NCI-H345 treated with DMSO at 0.1 percent for 48 hours (cell line): Measurements from ENCODE around the gene AFF1.
"Not testable (repeated sequence)": the region's sequence is repeated elsewhere in the genome, so short reads cannot be mapped to it uniquely, and the experiment has no call there.

Source experiments
- DNase-seq: peaks from one replicate; lab custom pipeline; 2025; ENCODE audit not compliant: unreplicated experiment; lab: John Stamatoyannopoulos, UW

The AFF1 gene

DNA sequence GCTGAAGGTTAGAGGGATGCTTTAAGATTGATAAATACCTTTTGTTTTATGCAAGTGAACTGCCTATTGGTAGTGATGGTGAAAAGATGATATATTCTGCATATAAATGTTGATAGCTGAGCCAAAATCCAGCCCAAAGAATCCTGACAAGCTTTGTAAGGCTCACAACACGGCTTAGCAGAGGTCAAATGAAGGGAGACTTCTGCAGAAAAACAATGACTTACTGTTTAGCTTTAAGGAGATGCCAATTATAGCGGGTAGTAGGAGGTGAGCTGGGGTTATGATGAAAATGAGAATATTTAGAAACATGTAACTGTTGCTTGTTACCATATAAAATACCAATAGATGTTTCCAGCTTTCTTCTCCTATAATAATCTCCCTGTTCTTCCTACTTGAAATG lies 97.1 kb downstream of the AFF1 start:
- DNase-seq, result no peak

DNA sequence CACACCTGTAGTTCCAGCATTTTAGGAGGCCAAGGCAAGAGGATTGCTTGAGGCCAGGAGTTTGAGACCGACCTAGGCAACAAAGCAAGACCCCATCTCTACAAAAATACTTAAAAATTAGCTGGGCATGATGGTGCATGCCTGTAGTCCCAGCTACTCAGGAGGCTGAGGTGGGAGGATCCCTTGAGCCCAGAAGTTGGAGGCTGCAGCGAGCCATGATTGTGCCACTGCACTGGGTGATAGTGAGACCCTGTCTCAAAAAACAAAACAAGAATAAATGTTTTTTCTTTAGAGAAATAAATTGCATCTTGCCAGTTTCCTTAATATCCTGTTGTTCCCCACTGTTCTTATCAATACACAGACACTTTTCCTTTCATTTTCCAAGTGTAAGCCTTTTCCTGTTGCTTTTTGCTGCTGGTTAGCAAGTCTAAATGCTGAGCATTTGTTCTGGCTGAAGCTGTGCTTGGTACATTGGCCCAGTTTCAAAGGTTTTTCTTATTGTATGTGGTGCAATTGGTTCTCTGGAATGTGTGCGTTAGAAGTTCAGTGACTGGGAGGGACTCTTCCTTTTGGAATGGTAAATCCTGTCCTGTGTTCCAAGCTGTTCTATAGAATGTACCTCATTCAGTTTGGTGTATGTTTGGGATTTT lies 98.2 kb downstream of the AFF1 start:
- no peak for DNase-seq

DNA sequence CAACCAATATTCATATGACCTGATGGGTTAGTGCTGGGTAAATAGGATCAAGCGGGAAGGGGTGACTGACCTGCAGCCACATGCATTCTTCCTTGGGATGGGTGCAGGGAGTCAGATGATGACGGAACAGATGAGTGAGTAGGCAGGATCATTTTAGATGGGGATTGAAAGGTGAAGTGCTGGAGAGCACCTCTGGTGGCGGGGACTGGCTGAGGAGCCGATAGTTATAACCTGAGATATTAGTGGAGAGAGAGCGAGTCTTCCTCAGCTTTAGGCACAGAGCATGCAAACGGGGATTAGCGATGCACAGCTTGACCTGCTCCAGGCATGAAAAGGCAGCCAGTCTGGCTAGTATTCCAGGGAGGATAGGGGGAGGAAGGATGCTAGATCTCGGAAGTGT lies 99.1 kb downstream of the AFF1 start:
- DNase-seq, result no peak

DNA sequence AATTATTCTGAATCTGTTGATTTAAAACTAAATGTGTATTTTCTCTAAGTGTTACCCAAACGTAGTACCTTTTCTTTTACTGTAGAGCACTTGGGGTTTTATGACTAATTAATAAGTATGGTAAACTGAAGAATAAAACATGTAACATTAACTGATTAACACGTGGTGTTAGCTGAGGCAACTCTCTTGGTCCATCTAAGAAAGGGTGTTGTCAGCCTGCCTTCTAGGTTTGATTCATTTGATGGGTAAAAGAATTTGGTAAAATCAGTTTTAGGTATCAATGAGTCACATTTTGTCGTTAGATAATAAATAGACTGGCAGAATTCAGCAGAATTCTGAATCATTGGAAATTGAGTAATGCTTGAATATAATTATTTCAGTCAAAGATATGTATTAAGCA lies 99.7 kb downstream of the AFF1 start:
- no peak for DNase-seq

DNA sequence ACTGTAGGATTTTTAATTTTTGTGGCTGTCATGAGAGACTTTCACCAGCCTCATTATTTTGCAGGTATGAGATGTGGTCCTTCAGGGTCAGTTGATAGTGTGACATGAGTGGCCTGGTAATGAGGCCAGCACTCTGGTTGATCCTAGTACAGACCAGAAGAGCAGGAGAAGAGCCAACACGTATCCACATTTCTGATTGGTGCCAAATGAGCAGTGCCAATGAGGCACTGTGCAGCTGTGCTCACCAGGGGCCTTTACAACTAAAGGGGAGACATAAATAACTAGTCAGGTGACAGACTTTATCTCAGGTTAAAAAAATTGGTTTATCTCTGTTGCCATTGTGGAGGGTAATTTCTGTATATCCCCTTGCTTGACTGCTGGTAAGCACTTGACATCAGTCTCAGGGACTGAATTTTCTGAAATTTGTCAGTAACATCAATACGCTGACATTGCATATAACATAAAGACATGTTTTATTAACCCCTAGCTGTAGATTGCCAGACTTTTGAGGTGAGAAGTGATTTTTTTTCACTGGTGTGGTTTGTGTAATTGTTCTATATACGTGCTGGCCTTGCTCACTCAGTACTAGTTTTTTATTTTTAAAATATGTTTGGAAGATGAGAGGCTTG lies 101.2 kb downstream of the AFF1 start:
- no peak for DNase-seq

DNA sequence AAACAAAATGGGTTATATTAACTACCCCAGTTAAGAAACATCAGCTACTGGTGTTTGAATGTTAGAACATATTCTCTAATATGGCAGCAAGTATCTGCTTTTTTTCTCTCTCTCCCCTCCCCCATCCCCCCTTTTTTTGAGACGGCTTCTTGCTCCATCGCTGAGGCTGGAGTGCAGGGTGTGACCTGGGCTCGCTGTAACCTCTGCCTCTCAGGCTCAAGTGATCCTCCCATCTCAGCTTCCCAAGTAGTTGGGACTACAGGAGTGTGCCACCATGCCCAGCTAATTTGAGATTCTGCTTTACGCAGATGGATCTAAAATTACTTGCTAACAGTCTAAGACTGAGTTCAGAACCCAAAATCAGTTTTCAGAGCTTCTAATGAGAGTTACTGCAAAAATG lies 101.9 kb downstream of the AFF1 start:
- no peak for DNase-seq

DNA sequence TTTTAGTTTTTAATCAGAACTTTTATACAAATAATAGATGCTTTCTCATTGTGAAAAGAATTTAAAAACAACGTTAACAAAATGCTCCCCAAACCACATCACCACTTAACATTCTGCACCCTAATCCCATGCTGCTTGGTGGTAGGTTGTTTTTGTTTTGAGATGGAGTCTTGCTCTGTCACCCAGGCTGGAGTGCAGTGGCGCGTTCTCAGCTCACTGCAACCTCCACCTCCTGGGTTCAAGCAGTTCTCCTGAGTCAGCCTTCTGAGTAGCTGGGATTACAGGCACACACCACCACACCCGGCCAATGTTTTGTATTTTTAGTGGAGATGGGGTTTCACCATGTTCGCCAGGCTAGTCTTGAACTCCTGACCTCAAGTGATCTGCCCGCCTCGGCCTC lies 102.4 kb downstream of the AFF1 start:
- DNase-seq, result not testable (repeated sequence)

DNA sequence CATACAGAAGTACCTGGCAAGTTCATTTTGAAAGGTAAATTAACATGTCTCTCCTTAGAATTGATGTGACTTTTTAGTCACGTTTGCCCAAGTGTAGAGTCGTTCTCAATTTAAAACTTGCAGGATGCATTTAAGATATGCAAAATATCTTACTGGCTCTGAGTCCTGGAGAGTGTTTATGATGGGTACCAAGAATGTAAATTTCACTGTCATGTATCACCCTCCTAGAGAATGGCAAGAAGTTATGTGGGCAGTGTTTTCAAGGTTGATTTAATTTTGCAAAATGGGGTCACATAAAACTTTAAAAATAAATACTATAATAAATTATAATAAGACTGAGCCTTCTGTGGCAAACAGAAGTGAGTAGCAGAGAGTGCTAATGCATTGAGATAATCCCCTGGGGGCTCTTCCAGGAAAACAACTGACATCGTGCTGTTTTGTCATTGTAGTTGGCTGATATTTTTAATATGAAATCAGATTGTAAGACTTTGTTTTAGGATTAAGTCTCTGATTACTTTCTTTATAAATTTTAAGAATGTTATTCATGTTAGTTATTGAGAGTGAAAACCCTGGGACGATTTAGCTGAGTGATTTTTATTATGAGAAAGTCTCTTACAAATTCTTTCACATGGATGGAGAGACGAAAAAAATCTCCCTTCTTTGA lies 103.0 kb downstream of the AFF1 start:
- DNase-seq, result no peak

DNA sequence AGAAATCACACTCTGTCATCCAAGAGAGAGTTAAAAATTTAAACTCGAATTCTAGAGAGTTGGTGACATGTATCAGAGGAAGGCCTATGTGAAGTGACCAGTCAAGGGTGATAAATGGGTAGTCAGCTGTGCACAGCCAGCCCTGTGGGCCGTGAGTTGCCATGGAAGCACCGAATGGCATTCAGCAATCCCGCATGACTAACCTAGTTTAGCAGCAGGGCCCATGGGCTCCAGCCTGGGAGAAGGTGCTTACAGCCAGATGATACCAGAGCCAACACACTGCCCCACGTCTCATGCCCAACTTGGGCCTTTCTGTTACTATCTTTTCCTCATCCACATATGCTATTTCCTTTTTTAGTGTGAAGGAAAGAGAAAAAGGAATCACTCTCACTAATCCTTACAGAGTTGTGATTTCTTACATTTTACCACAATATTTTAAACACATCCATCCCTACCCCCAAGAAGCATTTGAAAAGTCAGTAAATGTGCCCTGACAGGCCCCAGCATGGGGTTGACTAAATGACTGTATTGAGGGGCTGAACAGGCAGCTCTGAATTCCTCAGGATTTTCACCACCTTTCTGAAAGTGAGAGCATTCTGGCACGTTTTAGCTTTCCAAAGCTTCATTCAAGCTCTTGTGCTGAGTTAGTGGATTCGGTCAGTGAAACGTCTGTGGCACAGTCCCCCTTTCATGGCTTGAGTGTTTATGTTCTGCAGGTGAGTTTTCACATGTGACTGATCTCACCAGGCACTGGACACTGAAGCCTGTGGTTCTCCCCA lies 104.2 kb downstream of the AFF1 start:
- DNase-seq, result no peak

DNA sequence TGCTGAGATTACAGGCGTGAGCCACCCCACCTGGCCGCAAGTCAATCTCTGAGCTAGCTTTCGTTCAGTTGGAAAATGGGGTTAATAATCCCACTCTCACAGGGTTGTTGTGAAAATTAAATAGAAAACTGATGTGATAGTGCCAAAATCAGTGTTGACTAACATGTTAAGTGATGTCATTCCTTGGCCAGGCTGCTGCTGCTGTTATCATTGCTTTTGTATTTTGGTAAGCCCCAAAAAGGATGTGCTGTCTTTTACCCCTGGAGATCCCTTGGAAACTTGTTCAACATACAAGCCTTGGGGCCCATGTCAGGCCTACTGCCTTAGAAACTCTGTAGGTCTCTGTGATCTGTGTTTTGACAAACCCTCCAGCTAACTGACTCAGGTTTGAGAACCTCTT lies 106.3 kb downstream of the AFF1 start:
- no peak for DNase-seq

DNA sequence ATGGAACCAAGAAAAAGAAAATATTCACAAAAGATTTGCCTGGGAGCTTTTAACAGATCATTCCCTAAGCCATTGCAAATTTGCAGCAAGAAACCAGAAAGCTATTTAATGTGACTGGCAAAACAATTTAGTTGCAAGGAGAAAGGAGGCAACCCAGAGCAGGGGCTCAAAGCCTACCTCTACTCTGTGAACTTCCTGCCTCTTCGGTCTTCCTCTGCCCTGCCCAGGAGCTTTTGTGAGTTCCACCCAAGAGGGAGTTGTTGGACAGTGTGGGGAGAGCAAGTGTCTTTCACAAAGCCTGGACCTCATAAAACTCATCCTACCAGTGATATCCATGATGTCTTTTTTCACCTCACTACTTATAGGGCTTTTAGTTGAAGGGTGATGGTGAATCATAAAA lies 107.4 kb downstream of the AFF1 start:
- no peak for DNase-seq

DNA sequence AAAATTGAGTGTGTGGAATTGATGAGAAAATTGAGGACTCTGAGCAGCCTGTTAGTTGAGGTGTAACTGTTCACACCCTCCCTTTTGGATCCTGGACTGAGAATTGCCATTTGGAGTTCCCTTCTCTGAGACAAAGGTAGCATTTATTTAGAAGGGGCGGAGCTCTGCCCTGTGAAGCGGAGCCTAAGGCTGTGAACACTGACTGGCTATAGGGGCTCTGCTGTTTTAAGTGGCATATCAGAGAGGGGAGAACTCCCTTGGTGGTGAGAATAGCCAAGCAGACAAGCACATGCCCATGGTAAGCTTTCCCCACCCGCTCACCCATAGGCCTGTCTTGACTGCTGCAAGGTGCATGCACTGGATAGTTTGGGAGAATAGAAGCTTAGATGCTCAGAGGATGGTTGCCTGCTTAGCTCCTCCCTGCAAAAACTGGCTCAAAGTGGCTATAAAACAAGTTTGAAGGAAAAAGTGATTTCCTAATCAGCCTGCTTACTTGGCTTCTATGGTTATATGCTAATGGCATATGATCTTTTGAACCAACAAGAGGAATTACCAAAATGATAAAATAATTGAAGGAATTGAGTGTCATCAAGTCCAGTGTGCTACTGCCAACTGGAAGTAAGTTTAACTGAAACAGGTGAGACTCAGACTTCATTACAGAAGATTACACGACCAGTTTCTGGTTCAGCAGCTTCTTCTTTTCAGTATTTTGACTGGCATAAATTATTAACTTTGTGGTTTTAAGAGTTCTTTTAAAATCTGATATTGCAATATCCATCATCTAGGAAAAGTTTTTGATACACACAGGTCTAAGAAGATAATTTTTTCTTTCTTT lies 108.4 kb downstream of the AFF1 start:
- DNase-seq, result no peak

DNA sequence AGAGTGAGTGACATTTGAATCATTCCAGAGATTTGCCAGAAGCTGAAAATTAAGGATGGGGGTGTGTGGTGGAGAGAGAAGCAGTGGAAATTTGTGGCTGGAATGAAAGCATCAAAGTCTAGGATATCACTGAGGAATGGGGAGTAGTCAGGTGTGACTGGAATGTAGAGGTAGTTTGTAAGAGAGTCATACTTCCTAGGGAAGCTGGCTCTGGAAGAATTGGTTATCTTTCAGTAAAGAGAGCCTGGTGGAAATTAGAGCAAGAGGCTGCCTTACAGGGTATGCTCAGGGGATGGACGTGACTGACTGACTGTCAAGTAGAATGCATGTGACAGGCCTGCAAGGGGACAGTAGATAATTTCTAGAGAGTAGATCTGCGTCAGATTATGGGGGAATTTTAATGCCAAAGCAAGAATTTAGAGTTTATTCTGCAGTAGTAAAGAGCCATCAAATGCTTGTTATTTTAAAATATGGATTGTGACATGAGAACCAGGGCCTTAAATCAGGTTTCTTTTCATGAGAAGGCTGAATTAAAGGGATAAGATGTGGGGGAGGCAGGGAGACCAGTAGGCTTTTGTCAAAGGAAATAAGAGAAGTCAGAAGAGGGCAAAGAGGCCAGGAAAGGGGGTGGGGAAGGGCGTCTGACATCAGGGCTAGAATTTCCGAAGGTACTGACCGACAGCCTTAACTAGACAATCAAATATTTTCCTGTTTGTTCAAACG lies 109.9 kb downstream of the AFF1 start:
- DNase-seq, result no peak

DNA sequence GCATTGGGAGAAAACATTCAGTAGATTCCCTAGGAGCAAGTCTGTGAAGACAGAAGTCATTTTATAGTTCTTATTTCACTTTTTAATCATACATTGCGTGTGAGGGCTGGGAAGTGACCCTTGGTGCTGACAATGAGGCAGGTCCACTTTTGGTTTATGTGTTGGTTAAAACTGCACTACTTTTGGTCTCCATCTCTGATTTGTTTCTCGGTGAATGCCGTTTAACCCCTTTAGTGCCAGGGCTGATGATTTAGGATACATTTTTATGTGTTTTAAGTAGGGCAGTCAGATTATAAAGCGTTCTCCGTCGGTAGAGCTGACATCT lies 110.4 kb downstream of the AFF1 start:
- DNase-seq, result no peak

DNA sequence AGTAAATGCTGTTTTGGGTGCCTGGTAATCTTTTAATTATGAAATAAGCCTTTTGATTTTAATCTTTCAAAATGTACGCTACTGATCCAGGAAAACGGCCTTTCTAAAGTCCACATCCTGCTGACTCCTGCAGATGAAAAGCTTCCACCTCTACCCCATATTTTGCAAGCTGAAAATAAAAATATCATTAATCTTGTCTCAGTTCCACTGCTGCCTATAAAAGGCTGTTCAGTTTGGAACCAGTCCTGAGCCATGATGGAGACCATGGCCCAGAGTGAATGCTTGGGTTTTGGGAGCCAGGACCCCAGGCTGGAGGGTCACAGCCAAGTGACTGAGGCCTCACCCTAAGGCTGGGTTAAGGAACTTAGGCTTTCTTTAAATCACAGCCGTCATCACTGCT lies 110.8 kb downstream of the AFF1 start:
- DNase-seq, result no peak

DNA sequence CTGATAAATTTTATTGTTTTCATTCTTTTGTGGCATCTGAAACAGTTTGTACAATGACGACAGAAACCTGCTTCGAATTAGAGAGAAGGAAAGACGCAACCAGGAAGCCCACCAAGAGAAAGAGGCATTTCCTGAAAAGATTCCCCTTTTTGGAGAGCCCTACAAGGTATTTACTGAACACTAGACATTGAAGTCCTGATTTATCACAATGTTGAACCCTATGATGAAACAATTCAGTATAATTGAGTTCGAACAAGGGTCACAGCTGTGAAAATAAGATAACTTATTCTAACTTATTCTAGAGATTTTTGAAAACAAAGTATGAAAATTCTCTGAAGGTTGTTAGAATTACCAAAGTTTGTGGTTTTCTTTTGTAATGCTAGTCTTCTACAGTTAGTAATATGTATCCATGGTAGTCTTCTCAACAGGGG lies 111.3 kb downstream of the AFF1 start:
- DNase-seq, result no peak

DNA sequence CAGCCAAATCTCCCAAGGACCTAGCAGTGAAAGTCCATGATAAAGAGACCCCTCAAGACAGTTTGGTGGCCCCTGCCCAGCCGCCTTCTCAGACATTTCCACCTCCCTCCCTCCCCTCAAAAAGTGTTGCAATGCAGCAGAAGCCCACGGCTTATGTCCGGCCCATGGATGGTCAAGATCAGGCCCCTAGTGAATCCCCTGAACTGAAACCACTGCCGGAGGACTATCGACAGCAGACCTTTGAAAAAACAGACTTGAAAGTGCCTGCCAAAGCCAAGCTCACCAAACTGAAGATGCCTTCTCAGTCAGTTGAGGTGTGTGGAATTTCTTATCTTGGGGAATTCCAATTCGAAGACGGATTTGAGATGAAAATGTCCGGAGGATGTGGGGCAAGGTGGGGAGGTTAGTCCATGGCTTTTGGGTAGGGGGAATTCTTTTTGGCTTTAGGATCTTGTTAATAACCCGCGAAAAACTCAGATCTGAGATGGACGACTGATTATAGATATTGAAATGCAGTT lies 112.5 kb downstream of the AFF1 start:
- DNase-seq, result no peak

DNA sequence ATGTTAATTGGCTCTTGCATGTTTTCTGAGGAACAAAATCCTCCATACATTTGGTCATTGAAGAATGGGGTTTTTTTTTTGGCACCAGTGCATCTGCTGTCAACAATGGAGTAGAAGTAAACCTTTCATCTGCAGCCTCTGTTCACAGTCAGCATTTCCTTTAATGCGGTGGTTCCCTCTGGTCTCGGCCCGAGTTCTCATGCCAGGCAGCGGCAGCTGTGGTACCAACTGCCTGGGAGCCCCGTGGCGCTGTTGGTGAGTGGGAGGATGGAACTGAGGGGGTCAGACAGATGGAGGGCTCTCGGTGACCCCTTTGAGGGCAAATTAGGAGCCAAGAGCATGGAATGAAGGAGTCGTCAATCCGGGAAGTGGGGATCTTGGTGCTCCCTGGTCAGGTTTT lies 114.7 kb downstream of the AFF1 start:
- no peak for DNase-seq

DNA sequence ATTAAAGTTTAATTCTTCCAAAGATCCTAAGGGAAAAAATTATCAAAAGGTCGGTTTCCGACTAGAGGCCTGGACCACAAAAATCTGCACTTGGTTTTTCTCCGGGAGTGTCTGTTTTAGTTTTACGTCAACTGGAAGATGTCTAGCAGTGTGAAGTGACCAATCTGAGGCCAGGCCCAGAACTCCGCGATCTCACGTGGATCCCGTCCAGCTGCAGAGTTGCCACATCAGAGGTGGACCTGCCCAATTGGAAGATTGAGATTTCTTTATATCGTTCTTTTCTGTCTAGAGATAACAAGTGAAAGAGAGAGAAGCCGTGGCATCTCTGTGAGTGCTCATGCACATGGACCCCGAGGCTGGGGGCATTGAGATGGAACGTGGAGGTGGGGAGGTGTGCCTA lies 115.8 kb downstream of the AFF1 start:
- DNase-seq, result no peak

DNA sequence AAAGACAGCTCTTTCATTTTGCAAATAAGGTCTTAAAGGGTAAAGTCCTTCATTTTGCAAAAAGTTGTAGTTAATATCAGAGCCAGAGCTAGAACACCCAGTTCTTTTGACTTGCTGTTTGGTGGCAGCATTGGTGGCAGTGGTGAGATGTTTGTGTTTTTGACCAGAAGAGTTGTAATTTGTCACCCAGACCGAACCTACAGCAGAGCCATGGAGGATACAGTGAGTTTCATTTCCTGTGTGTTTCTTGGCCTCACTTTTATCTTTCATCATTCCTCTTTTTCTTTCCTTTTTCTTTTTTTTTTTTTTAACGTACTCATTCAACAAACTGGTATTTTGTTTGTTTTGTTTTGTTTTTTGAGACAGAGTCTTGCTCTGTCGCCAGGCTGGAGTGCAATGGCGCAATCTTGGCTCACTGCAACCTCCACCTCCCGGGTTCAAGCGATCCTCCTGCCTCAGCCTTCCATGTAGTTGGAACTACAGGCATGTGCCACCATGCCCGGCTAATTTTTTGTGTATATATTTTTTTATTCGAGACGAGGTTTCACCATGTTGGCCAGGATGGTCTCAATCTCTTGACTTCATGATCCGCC lies 116.4 kb downstream of the AFF1 start:
- no peak for DNase-seq
